GM19043 (cell line): ENCODE results near the gene TTLL11.
"Not testable (repeated sequence)": the region's sequence is repeated elsewhere in the genome, so short reads cannot be mapped to it uniquely, and the experiment has no call there.

ENCODE experiments used
- ATAC-seq: cut with Tn5 transposase; IDR thresholded peaks from one replicate; pipeline ENCODE4 v1.9.1; 2021; ENCODE audit warnings: low read depth; ENCODE audit not compliant: unreplicated experiment

Gene TTLL11

GRCh38 chr9:122086873-122087272, 6.2 kb downstream of the TTLL11 start:
- ATAC-seq: no peak

- ATAC-seq: no peak
These were observed 7.8 kb downstream of the TTLL11 start for GRCh38 chr9:122085260-122085659.

- no peak for ATAC-seq
These were observed 9.0 kb downstream of the TTLL11 start for GRCh38 chr9:122084026-122084675.

- ATAC-seq: no peak
These were observed 12.1 kb downstream of the TTLL11 start for GRCh38 chr9:122080986-122081385.

- no peak for ATAC-seq
These were observed 14.6 kb downstream of the TTLL11 start for GRCh38 chr9:122078557-122078956.

GRCh38 chr9:122076773-122077172, 16.3 kb downstream of the TTLL11 start:
- no peak for ATAC-seq

GRCh38 chr9:122076117-122076516, 17.0 kb downstream of the TTLL11 start:
- no peak for ATAC-seq

GRCh38 chr9:122075135-122076030, 17.7 kb downstream of the TTLL11 start:
- ATAC-seq: no peak

- no peak for ATAC-seq
These were observed 21.4 kb downstream of the TTLL11 start for GRCh38 chr9:122071715-122072114.

GRCh38 chr9:122070728-122071515, 22.2 kb downstream of the TTLL11 start:
- no peak for ATAC-seq

GRCh38 chr9:122066680-122067079, 26.4 kb downstream of the TTLL11 start:
- not testable (repeated sequence) for ATAC-seq

- no peak for ATAC-seq
These were observed 27.0 kb downstream of the TTLL11 start for GRCh38 chr9:122065923-122066629.

GRCh38 chr9:122060481-122060880, 32.6 kb downstream of the TTLL11 start:
- no peak for ATAC-seq

GRCh38 chr9:122059955-122060324, 33.2 kb downstream of the TTLL11 start:
- ATAC-seq: no peak

- no peak for ATAC-seq
These were observed 33.7 kb downstream of the TTLL11 start for GRCh38 chr9:122059214-122059954.

- no peak for ATAC-seq
These were observed 34.4 kb downstream of the TTLL11 start for GRCh38 chr9:122058709-122059108.

- no peak for ATAC-seq
These were observed 35.1 kb downstream of the TTLL11 start for GRCh38 chr9:122058051-122058450.

- no peak for ATAC-seq
These were observed 35.9 kb downstream of the TTLL11 start for GRCh38 chr9:122057211-122057610.

- ATAC-seq: no peak
These were observed 36.6 kb downstream of the TTLL11 start for GRCh38 chr9:122056484-122056883.

- no peak for ATAC-seq
These were observed 37.4 kb downstream of the TTLL11 start for GRCh38 chr9:122055701-122056100.
